ENCODE measurements around the gene MCEMP1.

Gene MCEMP1

DNA sequence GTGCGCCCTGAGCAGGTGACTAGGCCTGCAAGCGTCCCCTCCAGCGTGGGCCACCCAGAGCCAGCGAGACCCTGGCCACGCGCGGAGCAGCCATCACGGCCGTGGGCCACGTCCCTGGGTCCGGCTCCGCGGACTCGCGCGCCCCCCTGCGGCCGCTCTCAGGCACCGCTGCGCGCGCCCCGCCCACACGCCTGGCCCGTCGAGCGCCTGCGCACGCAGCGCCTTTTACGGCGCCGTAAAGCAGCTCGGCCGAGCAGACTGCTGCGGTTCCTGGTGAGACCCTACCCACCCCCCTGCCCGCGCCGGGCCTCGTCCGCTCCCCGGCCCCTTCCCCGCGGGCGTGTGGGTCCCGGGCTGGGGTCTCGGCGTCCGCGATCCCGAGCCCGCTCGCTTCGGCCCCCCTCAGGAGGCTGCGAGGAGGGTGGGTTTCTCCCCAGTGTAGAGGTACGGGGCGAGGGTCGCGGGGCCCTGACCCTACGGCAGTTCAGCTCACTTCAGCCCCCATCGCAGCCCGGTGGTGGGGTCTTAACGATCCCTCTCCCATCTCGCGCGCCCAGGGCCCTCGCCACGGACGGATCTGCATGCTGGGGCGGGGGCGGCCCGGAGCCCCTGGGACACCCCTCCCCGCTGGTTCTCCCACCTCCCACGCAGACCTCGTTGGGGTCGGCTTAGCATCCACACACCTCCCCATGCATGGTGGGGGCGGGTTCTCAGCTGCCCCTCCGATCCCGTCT, 3.9 kb downstream of the MCEMP1 start, which contains the start of gene TRAPPC5:
TRAPPC5 (plus strand) TSS at position 228 of the 734 bp plus-strand sequence. CDS start 1,421 bp downstream, outside the sequence.
- TF ChIP-seq, protein P1, sequence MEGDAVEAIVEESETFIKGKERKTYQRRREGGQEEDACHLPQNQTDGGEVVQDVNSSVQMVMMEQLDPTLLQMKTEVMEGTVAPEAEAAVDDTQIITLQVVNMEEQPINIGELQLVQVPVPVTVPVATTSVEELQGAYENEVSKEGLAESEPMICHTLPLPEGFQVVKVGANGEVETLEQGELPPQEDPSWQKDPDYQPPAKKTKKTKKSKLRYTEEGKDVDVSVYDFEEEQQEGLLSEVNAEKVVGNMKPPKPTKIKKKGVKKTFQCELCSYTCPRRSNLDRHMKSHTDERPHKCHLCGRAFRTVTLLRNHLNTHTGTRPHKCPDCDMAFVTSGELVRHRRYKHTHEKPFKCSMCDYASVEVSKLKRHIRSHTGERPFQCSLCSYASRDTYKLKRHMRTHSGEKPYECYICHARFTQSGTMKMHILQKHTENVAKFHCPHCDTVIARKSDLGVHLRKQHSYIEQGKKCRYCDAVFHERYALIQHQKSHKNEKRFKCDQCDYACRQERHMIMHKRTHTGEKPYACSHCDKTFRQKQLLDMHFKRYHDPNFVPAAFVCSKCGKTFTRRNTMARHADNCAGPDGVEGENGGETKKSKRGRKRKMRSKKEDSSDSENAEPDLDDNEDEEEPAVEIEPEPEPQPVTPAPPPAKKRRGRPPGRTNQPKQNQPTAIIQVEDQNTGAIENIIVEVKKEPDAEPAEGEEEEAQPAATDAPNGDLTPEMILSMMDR (conservative IDR thresholded peaks at IDR 0.05; ENCODE audit: low read length), result peak; percentile 39; the same call in 1 of the 2 replicates
- H3K4me3 ChIP-seq (ENCODE audit: low read length), result peak within 1 kb of the TSS; percentile 93
- peak; percentile 67 for DNase-seq (ENCODE audit: low read depth)

DNA sequence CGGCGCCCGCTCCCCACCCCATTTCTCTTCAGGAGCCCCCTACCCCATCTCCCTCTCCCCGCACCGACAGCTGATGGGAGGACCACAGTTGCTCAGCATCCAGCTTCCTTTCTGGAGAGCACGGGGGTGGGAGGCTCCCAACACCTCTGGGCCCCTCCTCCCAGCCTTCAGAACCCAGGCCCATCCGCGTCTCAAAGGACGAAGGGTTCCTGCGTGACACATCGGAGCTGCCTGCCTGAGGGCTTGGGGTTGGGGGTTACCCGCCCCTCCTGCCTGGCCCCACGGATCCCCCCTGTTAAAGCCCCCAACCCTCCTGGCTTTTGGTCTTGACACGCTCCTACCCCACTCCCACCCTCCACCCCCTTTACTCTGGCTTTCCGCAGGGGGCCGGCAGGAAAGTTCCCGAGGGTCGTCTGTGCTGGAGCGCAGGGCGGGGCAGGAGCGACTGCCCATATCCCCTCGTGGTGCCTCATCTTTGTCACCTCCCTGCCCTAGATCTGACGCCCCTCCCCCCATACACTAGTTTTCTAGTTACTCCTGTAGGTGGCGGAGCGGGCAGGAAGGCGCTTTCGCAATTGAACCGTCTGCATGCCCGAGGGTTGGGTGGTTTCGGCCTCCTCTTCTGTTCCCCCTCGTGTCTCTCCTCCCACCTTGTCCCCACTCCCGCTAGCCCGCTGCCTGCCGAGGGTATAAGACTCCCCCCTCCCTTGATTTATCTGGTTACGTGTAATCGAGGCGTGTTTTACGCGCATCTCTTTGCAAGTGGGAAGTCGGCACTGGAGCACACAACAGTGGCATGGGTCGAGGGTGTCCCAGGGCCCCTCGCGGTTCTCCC, 4.7 kb downstream of the MCEMP1 start:
- peak; percentile 71 for DNase-seq (ENCODE audit: low read depth)
- H3K4me3 ChIP-seq (ENCODE audit: low read length), result peak overlapping the region; percentile 93
- TF ChIP-seq, protein P1 (conservative IDR thresholded peaks at IDR 0.05; ENCODE audit: low read length), result peak; percentile 66

DNA sequence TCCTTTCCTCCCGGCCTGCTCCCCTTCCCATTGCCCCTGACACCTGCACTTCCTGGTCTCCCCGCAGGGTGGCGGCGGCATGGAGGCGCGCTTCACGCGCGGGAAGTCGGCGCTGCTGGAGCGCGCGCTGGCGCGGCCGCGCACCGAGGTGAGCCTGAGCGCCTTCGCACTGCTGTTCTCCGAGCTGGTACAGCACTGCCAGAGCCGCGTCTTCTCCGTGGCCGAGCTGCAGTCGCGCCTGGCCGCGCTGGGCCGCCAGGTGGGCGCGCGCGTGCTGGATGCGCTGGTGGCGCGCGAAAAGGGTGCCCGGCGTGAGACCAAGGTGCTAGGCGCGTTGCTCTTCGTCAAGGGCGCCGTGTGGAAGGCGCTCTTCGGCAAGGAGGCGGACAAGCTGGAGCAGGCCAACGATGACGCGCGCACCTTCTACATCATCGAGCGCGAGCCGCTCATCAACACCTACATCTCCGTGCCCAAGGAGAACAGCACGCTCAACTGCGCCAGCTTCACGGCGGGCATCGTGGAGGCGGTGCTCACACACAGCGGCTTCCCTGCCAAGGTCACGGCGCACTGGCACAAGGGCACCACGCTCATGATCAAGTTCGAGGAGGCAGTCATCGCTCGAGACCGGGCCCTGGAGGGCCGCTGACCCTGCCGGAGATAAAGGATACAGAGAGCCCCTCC, 5.4 kb downstream of the MCEMP1 start:
- peak overlapping the region; percentile 93 for H3K4me3 ChIP-seq (ENCODE audit: low read length)
- DNase-seq (ENCODE audit: low read depth), result no peak
- TF ChIP-seq, protein P1 (conservative IDR thresholded peaks at IDR 0.05; ENCODE audit: low read length), result no peak

DNA sequence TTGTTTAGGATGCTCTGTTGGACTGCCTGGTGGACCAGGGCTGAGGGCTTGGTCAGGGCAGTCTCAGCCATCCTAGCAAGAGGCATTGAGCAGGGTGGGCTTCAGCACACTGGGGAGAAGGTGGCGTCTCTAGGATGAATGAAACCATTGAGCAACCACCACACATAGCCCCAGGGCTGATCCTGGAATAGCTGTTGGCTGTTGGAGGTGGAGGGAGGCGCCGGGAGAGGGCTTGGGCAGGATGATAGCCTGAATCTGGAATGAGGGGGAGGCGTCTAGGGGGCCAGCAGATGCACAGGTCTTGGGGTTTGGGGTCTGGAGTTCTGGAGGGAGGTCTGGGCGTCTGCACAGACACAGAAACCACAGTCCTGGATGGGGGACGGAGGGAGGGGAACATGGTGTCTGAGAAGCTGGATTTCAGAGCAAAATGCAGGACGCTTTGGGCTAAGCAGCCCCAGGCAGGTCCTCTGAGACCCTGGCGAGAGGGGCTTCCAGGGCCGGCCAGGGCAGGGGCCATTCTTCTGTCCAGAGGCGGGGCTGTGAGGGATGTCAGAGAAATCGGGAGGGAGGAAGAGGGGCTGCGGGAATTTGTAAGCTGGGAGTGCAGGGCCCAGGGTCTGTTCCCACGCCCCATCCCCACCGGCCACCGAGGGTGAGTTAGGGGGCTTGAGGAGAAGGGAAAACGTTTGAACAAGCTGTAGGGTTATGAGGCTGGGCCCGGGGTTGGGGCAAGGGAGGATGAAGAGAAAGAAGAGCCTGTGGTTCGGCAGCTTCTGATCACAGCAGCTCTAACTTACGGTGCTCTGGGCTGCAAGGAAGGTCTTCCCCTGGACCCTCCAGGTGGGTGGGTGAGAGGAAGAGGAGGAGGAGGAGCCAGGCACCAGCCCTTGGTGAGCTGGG, 8.9 kb downstream of the MCEMP1 start:
- no peak for DNase-seq (ENCODE audit: low read depth)
- TF ChIP-seq, protein P1 (conservative IDR thresholded peaks at IDR 0.05; ENCODE audit: low read length), result no peak
- H3K4me3 ChIP-seq (ENCODE audit: low read length), result no peak overlapping the region

DNA sequence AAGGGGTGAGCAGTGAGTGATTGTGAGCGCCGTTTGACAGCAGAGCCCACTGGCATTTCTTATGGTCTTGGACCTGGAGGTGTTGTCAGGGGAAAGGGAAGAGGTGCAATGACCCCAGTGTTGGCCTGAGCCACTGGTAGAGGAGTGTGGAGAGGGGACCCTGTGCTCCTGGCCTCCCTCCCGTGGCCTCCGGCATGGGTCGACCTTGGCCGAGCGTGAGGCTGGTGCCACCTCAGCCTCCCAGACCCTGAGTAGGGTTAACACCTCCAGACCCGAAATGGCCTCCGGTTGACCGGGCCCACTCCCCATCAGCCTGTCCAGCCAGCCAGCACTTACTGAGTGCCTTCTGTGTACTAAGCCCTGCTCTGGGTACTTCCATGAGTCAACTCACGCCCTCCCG, 10.3 kb downstream of the MCEMP1 start:
- TF ChIP-seq, protein P1 (conservative IDR thresholded peaks at IDR 0.05; ENCODE audit: low read length), result no peak
- no peak for DNase-seq (ENCODE audit: low read depth)

DNA sequence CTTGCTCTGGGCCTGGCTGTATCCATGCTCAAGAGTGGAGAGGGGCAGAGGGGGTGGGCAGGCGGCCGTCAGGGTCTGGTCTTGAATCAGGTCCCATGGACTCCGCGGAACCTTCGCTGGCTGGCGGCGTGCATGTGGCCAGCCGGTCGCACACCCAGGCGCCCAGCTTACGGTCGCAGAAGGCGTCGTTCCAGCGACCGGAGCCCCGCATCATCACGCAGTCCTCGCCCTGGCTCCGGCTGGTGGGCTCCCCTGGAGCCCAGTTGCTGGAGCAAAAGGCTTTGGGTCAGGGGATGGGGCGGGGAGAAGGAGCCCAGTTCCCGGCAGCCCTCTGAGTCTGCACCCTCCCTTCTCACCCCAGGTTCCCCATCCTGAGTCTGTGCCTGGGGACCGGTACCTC, 12.3 kb downstream of the MCEMP1 start:
- TF ChIP-seq, protein P1 (conservative IDR thresholded peaks at IDR 0.05; ENCODE audit: low read length), result no peak
- no peak for DNase-seq (ENCODE audit: low read depth)
- H3K4me3 ChIP-seq (ENCODE audit: low read length), result no peak overlapping the region

More for the DNA sequence above, 10.3 kb downstream of the MCEMP1 start:
- no peak overlapping the region for H3K4me3 ChIP-seq (ENCODE audit: low read length)
